HL-60 (cell line): Measurements from ENCODE around the gene NCAPG2.
"Not testable (repeated sequence)": the region's sequence is repeated elsewhere in the genome, so short reads cannot be mapped to it uniquely, and the experiment has no call there.

Experiments used
- DNase-seq, 2 experiments: peaks; one replicate each; pipeline ENCODE4 v3.0.0-alpha.2; 2010 to 2020; ENCODE audit warnings: low read depth in 1 of 2, low spot score in 1 of 2
- H3K27ac ChIP-seq: fragments of 250-450 bp; sonication (Bioruptor Pico); replicated peaks from 2 replicates; pipeline ENCODE4 v1.5.1; 2020; ENCODE audit warnings: mild to moderate bottlenecking, moderate library complexity
- H3K27me3 ChIP-seq: fragments of 250-450 bp; sonication (Bioruptor Pico); 2 replicates; pipeline ENCODE4 v1.5.1; 2021; ENCODE audit warnings: mild to moderate bottlenecking, moderate library complexity; ENCODE audit not compliant: insufficient read depth, poor library complexity, severe bottlenecking
- H3K4me3 ChIP-seq: replicated peaks from 2 replicates; pipeline ENCODE4 v1.5.1; 2011; ENCODE audit warnings: mild to moderate bottlenecking, control low read depth, low read length; ENCODE audit not compliant: insufficient read depth
- GABPA ChIP-seq: IDR thresholded peaks from 2 replicates; pipeline ENCODE4 v1.6.1; 2012; ENCODE audit warnings: low read depth
- POLR2AphosphoS5 ChIP-seq: IDR thresholded peaks from 2 replicates; pipeline ENCODE4 v1.6.1; 2012; ENCODE audit warnings: low read depth
- SPI1 ChIP-seq: IDR thresholded peaks from 2 replicates; pipeline ENCODE4 v1.6.1; 2012; ENCODE audit warnings: low read depth, mild to moderate bottlenecking, borderline replicate concordance
- TF ChIP-seq, protein P1 (sequence below): IDR thresholded peaks from 2 replicates; pipeline ENCODE4 v1.6.1; 2012; ENCODE audit warnings: low read depth; ENCODE audit not compliant: insufficient replicate concordance
- TF ChIP-seq, protein P2 (sequence below): IDR thresholded peaks from one replicate; pipeline ENCODE4 v1.5.1; 2011; ENCODE audit warnings: low read length, control low read depth, inconsistent platforms; ENCODE audit not compliant: insufficient read depth

NCAPG2 gene

DNA sequence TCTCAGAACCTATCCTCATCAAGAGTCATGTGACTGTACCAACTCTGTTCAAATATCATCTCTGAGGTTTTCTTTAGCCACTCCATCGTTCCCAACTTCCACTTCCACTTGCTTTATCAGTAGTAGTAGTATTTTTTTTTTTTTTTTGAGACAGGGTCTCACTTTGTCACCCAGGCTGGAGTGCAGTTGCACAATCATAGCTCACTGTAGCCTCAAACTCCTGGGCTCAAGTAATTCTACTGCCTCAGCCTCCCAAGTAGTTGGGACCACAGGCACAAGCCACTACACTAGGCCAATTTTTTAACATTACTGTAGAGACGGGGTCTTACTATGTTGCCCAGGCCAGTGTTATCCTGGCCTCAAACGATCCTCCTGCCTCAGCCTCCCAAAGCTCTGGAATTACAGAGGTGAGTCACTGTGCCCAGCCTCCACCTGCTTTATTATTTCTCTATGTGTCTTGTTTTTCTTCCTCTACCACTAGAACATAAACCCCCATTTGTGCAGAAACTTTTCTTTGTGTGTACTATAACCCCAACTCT, 5.9 kb downstream of the NCAPG2 start:
- no peaks in the 10 kb centered on the region for H3K27me3 ChIP-seq
- TF ChIP-seq, protein P1, sequence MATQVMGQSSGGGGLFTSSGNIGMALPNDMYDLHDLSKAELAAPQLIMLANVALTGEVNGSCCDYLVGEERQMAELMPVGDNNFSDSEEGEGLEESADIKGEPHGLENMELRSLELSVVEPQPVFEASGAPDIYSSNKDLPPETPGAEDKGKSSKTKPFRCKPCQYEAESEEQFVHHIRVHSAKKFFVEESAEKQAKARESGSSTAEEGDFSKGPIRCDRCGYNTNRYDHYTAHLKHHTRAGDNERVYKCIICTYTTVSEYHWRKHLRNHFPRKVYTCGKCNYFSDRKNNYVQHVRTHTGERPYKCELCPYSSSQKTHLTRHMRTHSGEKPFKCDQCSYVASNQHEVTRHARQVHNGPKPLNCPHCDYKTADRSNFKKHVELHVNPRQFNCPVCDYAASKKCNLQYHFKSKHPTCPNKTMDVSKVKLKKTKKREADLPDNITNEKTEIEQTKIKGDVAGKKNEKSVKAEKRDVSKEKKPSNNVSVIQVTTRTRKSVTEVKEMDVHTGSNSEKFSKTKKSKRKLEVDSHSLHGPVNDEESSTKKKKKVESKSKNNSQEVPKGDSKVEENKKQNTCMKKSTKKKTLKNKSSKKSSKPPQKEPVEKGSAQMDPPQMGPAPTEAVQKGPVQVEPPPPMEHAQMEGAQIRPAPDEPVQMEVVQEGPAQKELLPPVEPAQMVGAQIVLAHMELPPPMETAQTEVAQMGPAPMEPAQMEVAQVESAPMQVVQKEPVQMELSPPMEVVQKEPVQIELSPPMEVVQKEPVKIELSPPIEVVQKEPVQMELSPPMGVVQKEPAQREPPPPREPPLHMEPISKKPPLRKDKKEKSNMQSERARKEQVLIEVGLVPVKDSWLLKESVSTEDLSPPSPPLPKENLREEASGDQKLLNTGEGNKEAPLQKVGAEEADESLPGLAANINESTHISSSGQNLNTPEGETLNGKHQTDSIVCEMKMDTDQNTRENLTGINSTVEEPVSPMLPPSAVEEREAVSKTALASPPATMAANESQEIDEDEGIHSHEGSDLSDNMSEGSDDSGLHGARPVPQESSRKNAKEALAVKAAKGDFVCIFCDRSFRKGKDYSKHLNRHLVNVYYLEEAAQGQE = no peak
- TF ChIP-seq SPI1 (no peak), POLR2AphosphoS5 (no peak), GABPA (no peak)
- TF ChIP-seq, protein P2, sequence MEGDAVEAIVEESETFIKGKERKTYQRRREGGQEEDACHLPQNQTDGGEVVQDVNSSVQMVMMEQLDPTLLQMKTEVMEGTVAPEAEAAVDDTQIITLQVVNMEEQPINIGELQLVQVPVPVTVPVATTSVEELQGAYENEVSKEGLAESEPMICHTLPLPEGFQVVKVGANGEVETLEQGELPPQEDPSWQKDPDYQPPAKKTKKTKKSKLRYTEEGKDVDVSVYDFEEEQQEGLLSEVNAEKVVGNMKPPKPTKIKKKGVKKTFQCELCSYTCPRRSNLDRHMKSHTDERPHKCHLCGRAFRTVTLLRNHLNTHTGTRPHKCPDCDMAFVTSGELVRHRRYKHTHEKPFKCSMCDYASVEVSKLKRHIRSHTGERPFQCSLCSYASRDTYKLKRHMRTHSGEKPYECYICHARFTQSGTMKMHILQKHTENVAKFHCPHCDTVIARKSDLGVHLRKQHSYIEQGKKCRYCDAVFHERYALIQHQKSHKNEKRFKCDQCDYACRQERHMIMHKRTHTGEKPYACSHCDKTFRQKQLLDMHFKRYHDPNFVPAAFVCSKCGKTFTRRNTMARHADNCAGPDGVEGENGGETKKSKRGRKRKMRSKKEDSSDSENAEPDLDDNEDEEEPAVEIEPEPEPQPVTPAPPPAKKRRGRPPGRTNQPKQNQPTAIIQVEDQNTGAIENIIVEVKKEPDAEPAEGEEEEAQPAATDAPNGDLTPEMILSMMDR = no peak
- H3K4me3 ChIP-seq = no peak overlapping the region
- H3K27ac ChIP-seq = no peak overlapping the region
- no peak for DNase-seq

DNA sequence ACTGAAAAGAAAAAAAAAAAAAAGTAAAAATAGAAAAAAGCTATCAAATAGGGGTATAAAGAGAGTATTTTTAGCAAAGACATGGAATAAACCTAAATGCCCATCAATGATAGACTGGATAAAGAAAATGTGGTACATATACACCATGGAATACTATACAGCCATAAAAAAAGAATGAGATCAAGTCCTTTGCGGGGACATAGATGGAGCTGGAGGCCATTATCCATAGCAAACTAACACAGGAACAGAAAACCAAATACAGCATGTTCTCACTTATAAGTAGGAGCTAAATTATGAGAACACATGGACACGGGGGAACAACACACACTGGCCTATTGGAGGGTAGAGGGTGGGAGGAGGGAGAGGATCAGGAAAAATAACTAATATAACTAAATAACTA, 7.0 kb downstream of the NCAPG2 start:
- H3K4me3 ChIP-seq, DNase-seq, H3K27me3 ChIP-seq, H3K27ac ChIP-seq: not testable (repeated sequence)

DNA sequence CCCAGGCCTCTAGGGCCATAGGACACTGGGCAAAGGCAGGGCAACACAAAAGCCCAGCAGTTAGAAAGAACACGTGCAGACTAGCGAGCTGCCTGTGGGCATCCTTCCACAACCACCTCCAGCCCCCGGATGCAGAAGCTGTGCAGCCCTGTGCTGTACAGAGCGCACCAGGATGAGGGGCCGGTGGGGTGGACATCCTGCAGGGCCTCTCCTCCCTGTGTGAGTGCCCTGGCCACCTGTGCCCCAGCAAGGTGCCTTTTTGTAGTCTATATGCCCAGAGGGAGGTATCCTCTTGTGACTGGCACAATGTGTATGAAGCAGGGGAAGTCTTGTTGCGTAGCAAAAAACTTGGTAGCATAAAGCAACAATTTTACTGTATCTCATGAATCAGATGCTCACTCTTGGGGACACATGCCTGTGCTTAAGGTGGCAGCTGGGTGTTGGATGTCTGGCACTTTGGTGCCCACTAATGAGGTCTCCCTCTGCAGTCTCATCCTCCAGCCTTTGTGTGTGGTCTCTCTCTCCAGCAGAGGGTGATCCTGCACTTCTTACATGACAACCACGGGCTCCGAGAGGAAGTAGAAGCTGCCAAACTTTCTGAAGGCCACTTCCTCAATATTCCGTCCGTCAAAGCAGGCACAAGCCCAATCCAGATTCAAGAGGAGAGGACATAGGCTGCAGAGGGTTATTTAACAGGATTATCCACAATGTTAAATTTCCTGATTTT, 8.7 kb downstream of the NCAPG2 start:
- peak in 1 of 2 experiments; percentile 91 for DNase-seq
- peak; percentile 100 for TF ChIP-seq SPI1
- no peak for TF ChIP-seq POLR2AphosphoS5
- TF ChIP-seq GABPA = no peak
- TF ChIP-seq, protein P2 = peak; percentile 81
- no peaks in the 10 kb centered on the region for H3K27me3 ChIP-seq
- no peak overlapping the region for H3K4me3 ChIP-seq
- H3K27ac ChIP-seq = no peak overlapping the region

DNA sequence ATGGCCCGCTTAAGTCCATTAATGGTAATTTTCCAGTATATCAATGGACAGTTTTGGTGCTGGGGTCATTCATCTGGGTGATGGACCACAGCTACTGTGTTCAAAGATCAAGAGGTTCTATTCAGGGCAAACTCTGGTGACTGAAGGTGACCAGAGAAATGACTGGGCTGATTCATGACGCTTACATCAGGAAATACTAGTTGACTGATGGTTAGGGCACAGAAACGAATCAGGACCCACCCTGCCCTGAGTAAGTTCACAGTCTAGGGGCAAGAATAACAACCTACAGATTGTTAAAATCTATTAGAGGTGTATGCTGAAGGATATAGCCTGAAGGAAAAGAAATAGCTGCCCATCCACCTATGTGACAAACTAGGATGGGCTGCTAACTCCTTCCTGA, 9.5 kb downstream of the NCAPG2 start:
- no peaks in the 10 kb centered on the region for H3K27me3 ChIP-seq
- TF ChIP-seq, protein P2 = no peak
- no peak for TF ChIP-seq POLR2AphosphoS5
- TF ChIP-seq, protein P1 = no peak
- TF ChIP-seq GABPA = no peak
- TF ChIP-seq SPI1 = no peak
- no peak overlapping the region for H3K27ac ChIP-seq
- no peak overlapping the region for H3K4me3 ChIP-seq
- no peak for DNase-seq
